ENCODE measurements around the gene FGFR2. TPM values are rescaled to one million over a fixed set of nuclear protein-coding genes. Genes with fewer than 3 reads are reported as not detected.

Gene FGFR2
- total and polyA plus RNA-seq, 2 of the 4 experiments (the other 2 are of a cell fraction), result not detected

GRCh38 chr10:121618906-121619305 is 20.7 kb upstream of the FGFR2 start:
- no CpG with 5 or more reads among the region's 2 CpGs for WGBS, 2 experiments (ENCODE audit: extremely low coverage in 2 of 2, insufficient read length in 1 of 2)
- Histone ChIP-seq H3K27ac (ENCODE audit: insufficient read depth, low read length) (no peak overlapping the region), H3K27me3 (ENCODE audit: control insufficient read depth, insufficient read depth, low read length) (no peaks in the 10 kb centered on the region), H4K20me1 (ENCODE audit: insufficient read depth, low read length) (no peaks in the 10 kb centered on the region), H2BK120ac (ENCODE audit: low read depth, low read length) (no peak overlapping the region), H4K8ac (ENCODE audit: low read depth in 2 of 2, low read length in 2 of 2) (no peak overlapping the region), H3K23ac (ENCODE audit: low read depth, low read length) (no peak overlapping the region), H3K36me3 (ENCODE audit: control insufficient read depth, insufficient read depth, low read length) (no peaks in the 10 kb centered on the region), H2AK9ac (replicated peaks; ENCODE audit: low read depth, low read length, poor library complexity) (no peak overlapping the region), H3K18ac (ENCODE audit: low read depth, low read length) (no peak overlapping the region), H2BK5ac (ENCODE audit: low read depth, low read length, poor library complexity, severe bottlenecking) (no peak overlapping the region), H2BK20ac (ENCODE audit: low read depth, low read length) (no peak overlapping the region), H3K4ac (ENCODE audit: low read depth, low read length) (no peak overlapping the region), H4K5ac (ENCODE audit: low read depth, low read length) (no peak overlapping the region), H3K14ac (replicated peaks; ENCODE audit: low read depth, low read length) (no peak overlapping the region), H2AFZ (replicated peaks; ENCODE audit: low read length, poor library complexity) (no peak overlapping the region), H3K79me1 (ENCODE audit: low read depth in 1 of 2, low read length in 2 of 2) (no peaks in the 10 kb centered on the region), H3K4me1 (ENCODE audit: control insufficient read depth, insufficient read depth, low read length) (no peaks in the 10 kb centered on the region), H2AK5ac (ENCODE audit: low read depth, low read length) (no peak overlapping the region), H3K4me3 (ENCODE audit: insufficient read depth, low read depth, low read length) (no peak overlapping the region), H2BK15ac (ENCODE audit: low read depth, low read length) (no peak overlapping the region), H4K91ac (ENCODE audit: insufficient read depth, low read depth, low read length) (no peak overlapping the region), H3K9me1 (ENCODE audit: insufficient read depth, low read length) (no peaks in the 10 kb centered on the region), H3K9ac (ENCODE audit: low read depth, low read length) (no peak overlapping the region), H3K4me2 (ENCODE audit: low read depth, low read length) (no peak overlapping the region), H3K56ac (ENCODE audit: extremely low read depth, insufficient read depth, low read length) (no peak overlapping the region), H3K9me3 (ENCODE audit: control insufficient read depth, insufficient read depth, low read length) (peaks cover 38% of the 10 kb centered on the region)
- dilution Hi-C loops (cut with HindIII; ENCODE audit: low sequenced_read_pairs, unreplicated experiment), result no loop called here
- no peak for TF ChIP-seq CHD1 (IDR thresholded peaks at IDR 0.05; ENCODE audit: low read depth, low read length)
- TF ChIP-seq MAZ (IDR thresholded peaks at IDR 0.05; ENCODE audit: borderline replicate concordance, low read depth, low read length), result no peak
- TF ChIP-seq POLR2A (IDR thresholded peaks at IDR 0.05; ENCODE audit: low read depth, low read length), result no peak
- TF ChIP-seq RCOR1 (IDR thresholded peaks at IDR 0.05; ENCODE audit: insufficient replicate concordance, low read length), result no peak
- BruUV-seq (replicated peaks), result no TSS peak
- no peak for DNase-seq
- CTCF ChIA-PET, result no interaction called here
- intact Hi-C loops (cut with micrococcal nuclease), result no loop called here
- no peak for ATAC-seq (ENCODE audit: low read depth)
- POLR2A ChIA-PET (ENCODE audit: unreplicated experiment), result no interaction called here
- in situ Hi-C loops (cut with MboI; ENCODE audit: low sequenced_read_pairs), result no loop called here

All from IMR-90 (cell line).